Measurements from ENCODE around the gene FLT3.
"Not testable (repeated sequence)": the region's sequence is repeated elsewhere in the genome, so short reads cannot be mapped to it uniquely, and the experiment has no call there.

FLT3 gene

GRCh38 chr13:28106976-28107375 is 6.6 kb upstream of the FLT3 start:
- CTCF ChIA-PET: no interaction called here
- no peak for DNase-seq (ENCODE audit: low spot score)
- H3K27ac ChIP-seq: no peak overlapping the region
- POLR2A ChIA-PET (ENCODE audit: low non-redundant PET): no interaction called here
- no peak for TF ChIP-seq CTCF (conservative IDR thresholded peaks at IDR 0.05; ENCODE audit: low read depth)

- POLR2A ChIA-PET (ENCODE audit: low non-redundant PET); DNase-seq (ENCODE audit: low spot score); CTCF ChIA-PET; H3K27ac ChIP-seq: not testable (repeated sequence)
Measured at GRCh38 chr13:28101886-28102285, 1.5 kb upstream of the FLT3 start.

GRCh38 chr13:28099396-28100149 is 803 bp downstream of the FLT3 start:
- DNase-seq (ENCODE audit: low spot score): no peak
- ChIA-PET CTCF (interaction anchor here (0.6 to 0.7 kb wide), 3 partner anchors 9 to 536 kb away, joined by 3 read pairs; no protein-coding TSS in a partner anchor), POLR2A (ENCODE audit: low non-redundant PET) (no interaction called here)
- no peak for TF ChIP-seq CTCF (conservative IDR thresholded peaks at IDR 0.05; ENCODE audit: low read depth)
- no peak overlapping the region for H3K27ac ChIP-seq

- DNase-seq (ENCODE audit: low spot score): no peak
- ChIA-PET POLR2A (ENCODE audit: low non-redundant PET) (no interaction called here), CTCF (interaction anchor here (0.7 kb wide), 1 partner anchor 163 kb away, joined by 4 read pairs; no protein-coding TSS in a partner anchor)
- TF ChIP-seq CTCF (conservative IDR thresholded peaks at IDR 0.05; ENCODE audit: low read depth): no peak
- no peak overlapping the region for H3K27ac ChIP-seq
Measured at GRCh38 chr13:28097503-28097902, 2.9 kb downstream of the FLT3 start.

GRCh38 chr13:28094306-28094705 is 6.1 kb downstream of the FLT3 start:
- no peak for TF ChIP-seq CTCF (conservative IDR thresholded peaks at IDR 0.05; ENCODE audit: low read depth)
- no peak for DNase-seq (ENCODE audit: low spot score)

GRCh38 chr13:28093881-28094280 is 6.5 kb downstream of the FLT3 start:
- POLR2A ChIA-PET (ENCODE audit: low non-redundant PET): no interaction called here
- no peak for DNase-seq (ENCODE audit: low spot score)
- no peak for TF ChIP-seq CTCF (conservative IDR thresholded peaks at IDR 0.05; ENCODE audit: low read depth)
- CTCF ChIA-PET: no interaction called here
- no peak overlapping the region for H3K27ac ChIP-seq

More at GRCh38 chr13:28094306-28094705, 6.1 kb downstream of the FLT3 start:
- CTCF ChIA-PET: interaction anchor here (0.6 kb wide), 1 partner anchor 19 kb away, joined by 5 read pairs; no protein-coding TSS in a partner anchor
- H3K27ac ChIP-seq: no peak overlapping the region
- POLR2A ChIA-PET (ENCODE audit: low non-redundant PET): no interaction called here

GRCh38 chr13:28092431-28092830 is 7.9 kb downstream of the FLT3 start:
- ChIA-PET CTCF (no interaction called here), POLR2A (ENCODE audit: low non-redundant PET) (no interaction called here)
- H3K27ac ChIP-seq: no peak overlapping the region
- TF ChIP-seq CTCF (conservative IDR thresholded peaks at IDR 0.05; ENCODE audit: low read depth): no peak
- no peak for DNase-seq (ENCODE audit: low spot score)

Measured in RWPE1 (cell line).